PFSK-1 (cell line): ENCODE data around the gene POC1B.

Experiments
- TAF1 ChIP-seq: IDR thresholded peaks from 2 replicates; pipeline ENCODE4 v1.6.1; 2012; ENCODE audit warnings: low read length, control low read depth, borderline replicate concordance; ENCODE audit not compliant: insufficient read depth
- TF ChIP-seq, protein P1 (sequence below), 2 experiments: IDR thresholded peaks; 2 replicates each; pipeline versions ENCODE4 v1.6.1 to v1.8.0; 2011 to 2012; ENCODE audit warnings: low read depth in 2 of 2, low read length in 2 of 2, control low read depth in 1 of 2, inconsistent platforms in 1 of 2, mild to moderate bottlenecking in 1 of 2, moderate library complexity in 1 of 2; ENCODE audit not compliant: insufficient read depth in 1 of 2

DNA sequence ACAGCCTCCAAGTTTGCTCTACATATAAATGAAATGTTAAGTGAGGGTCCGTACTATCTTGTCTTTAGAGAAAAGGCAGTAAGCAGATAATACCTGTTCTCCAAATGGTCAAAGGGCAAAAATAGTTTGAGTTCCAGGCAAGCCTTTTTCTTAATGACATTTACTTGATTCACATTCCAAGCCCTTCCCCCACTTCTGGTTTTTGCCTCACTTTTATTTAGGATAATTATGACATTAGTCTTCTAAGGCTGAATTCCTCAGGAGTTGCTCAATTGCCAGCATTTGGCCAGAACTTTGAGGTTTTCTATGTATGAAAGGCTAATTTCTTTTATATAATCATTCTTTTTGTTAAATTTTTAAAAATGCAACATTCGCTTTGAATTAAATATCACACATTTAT, 111.0 kb downstream of the POC1B start:
- TF ChIP-seq TAF1: no peak
- TF ChIP-seq, protein P1, sequence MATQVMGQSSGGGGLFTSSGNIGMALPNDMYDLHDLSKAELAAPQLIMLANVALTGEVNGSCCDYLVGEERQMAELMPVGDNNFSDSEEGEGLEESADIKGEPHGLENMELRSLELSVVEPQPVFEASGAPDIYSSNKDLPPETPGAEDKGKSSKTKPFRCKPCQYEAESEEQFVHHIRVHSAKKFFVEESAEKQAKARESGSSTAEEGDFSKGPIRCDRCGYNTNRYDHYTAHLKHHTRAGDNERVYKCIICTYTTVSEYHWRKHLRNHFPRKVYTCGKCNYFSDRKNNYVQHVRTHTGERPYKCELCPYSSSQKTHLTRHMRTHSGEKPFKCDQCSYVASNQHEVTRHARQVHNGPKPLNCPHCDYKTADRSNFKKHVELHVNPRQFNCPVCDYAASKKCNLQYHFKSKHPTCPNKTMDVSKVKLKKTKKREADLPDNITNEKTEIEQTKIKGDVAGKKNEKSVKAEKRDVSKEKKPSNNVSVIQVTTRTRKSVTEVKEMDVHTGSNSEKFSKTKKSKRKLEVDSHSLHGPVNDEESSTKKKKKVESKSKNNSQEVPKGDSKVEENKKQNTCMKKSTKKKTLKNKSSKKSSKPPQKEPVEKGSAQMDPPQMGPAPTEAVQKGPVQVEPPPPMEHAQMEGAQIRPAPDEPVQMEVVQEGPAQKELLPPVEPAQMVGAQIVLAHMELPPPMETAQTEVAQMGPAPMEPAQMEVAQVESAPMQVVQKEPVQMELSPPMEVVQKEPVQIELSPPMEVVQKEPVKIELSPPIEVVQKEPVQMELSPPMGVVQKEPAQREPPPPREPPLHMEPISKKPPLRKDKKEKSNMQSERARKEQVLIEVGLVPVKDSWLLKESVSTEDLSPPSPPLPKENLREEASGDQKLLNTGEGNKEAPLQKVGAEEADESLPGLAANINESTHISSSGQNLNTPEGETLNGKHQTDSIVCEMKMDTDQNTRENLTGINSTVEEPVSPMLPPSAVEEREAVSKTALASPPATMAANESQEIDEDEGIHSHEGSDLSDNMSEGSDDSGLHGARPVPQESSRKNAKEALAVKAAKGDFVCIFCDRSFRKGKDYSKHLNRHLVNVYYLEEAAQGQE (IDR thresholded peaks at IDR 0.05; ENCODE audit: insufficient read depth in 1 of 2, low read depth in 2 of 2, low read length in 2 of 2): no peak
